ENCODE results near the gene SLC22A12. TPM values are rescaled to one million over a fixed set of nuclear protein-coding genes. Genes with fewer than 3 reads are reported as not detected.

SLC22A12 gene
- total and polyA plus RNA-seq, 2 donors (not counting 3 experiments of a cell fraction or from before 2014, with no cell fraction given), result not detected

DNA sequence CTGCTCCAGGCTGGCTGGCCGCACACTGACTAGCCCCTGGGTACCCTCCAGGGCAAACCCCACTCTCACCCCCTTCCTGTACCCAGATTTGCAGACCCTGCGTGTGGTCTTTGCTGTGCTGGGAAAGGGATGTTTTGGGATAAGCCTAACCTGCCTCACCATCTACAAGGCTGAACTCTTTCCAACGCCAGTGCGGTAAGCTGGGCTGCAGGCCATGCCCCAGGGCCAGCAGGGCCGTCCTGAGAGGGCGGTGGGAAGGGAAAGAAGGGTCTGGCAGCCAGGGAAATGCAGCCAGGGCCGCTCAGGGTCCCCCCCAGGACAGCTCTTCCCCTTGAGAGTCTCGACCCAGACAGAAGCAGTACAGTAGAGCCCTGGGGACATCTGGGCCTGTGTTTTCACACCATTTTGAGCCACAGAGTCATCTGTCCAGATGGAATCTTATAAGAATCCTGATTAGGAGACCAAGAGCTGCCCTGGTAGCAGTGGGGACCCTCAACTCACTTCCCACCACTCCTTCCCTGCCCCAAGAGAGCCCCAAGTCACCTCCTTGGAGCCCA, 22.4 kb upstream of the SLC22A12 start:
- no peak for DNase-seq (ENCODE audit: low read depth, low spot score)
- FAIRE-seq, result no peak
- no peak overlapping the region for H3K27ac ChIP-seq (ENCODE audit: insufficient read depth, low read depth, low read length)
- POLR2A ChIA-PET, result interaction anchor here (0.5 kb wide), 1 partner anchor 44 kb away, joined by 3 read pairs; no protein-coding TSS in a partner anchor
- H3K27me3 ChIP-seq (ENCODE audit: control insufficient read depth in 2 of 2, insufficient read depth in 2 of 2, low read length in 2 of 2), result no peaks in the 10 kb centered on the region
- H3K36me3 ChIP-seq (ENCODE audit: control insufficient read depth in 2 of 2, extremely low read depth in 1 of 2, insufficient read depth in 2 of 2, low read length in 2 of 2), result no peaks in the 10 kb centered on the region
- H3K4me1 ChIP-seq (ENCODE audit: control insufficient read depth, extremely low read depth, insufficient read depth, low read length), result no peaks in the 10 kb centered on the region
- H3K4me3 ChIP-seq (replicated peaks in 1 of 3; ENCODE audit: insufficient read depth in 1 of 3, low read depth in 1 of 3, low read length in 3 of 3), result no peak overlapping the region
- H3K9ac ChIP-seq (replicated peaks; ENCODE audit: extremely low read depth, insufficient read depth, low read length), result no peak overlapping the region
- CTCF ChIA-PET, result interaction anchor here (1.2 kb wide), 1 partner anchor 15 kb away, joined by 3 read pairs; no protein-coding TSS in a partner anchor
- intact Hi-C loops (cut with micrococcal nuclease) (loop anchor here (5.0 kb wide), 1 partner anchor 69 kb away; no protein-coding TSS in a partner anchor), dilution Hi-C loops (cut with MboI; ENCODE audit: extremely low pct_ligation_motif_present, low sequenced_read_pairs) (no loop called here)
- H3K79me2 ChIP-seq (ENCODE audit: control insufficient read depth, insufficient read depth, low read length), result no peaks in the 10 kb centered on the region
- no peaks in the 10 kb centered on the region for H3K9me3 ChIP-seq (replicated peaks; ENCODE audit: control insufficient read depth, insufficient read depth, low read length)
- H3K4me2 ChIP-seq (ENCODE audit: insufficient read depth, low read length), result no peak overlapping the region
- no peak overlapping the region for H2AFZ ChIP-seq (ENCODE audit: low read depth, low read length)
- H4K20me1 ChIP-seq (replicated peaks; ENCODE audit: control insufficient read depth, extremely low read depth, insufficient read depth, low read length), result no peaks in the 10 kb centered on the region
- no peaks in the 10 kb centered on the region for H3K9me1 ChIP-seq (replicated peaks; ENCODE audit: control insufficient read depth, extremely low read depth, insufficient read depth, low read length)
- TF ChIP-seq FOS (IDR thresholded peaks at IDR 0.05; ENCODE audit: borderline replicate concordance, insufficient read depth, low read length) (no peak), MYC (IDR thresholded peaks at IDR 0.05; ENCODE audit: low read depth, low read length) (no peak), GATA2 (IDR thresholded peaks at IDR 0.05; ENCODE audit: insufficient read depth, insufficient read length, low read depth, low read length) (no peak), POLR2A (IDR thresholded peaks at IDR 0.05; ENCODE audit: low read depth, low read length) (no peak), JUN (IDR thresholded peaks at IDR 0.05; ENCODE audit: borderline replicate concordance, insufficient read depth, insufficient read length, low read depth) (no peak)
- TF ChIP-seq, protein P1, sequence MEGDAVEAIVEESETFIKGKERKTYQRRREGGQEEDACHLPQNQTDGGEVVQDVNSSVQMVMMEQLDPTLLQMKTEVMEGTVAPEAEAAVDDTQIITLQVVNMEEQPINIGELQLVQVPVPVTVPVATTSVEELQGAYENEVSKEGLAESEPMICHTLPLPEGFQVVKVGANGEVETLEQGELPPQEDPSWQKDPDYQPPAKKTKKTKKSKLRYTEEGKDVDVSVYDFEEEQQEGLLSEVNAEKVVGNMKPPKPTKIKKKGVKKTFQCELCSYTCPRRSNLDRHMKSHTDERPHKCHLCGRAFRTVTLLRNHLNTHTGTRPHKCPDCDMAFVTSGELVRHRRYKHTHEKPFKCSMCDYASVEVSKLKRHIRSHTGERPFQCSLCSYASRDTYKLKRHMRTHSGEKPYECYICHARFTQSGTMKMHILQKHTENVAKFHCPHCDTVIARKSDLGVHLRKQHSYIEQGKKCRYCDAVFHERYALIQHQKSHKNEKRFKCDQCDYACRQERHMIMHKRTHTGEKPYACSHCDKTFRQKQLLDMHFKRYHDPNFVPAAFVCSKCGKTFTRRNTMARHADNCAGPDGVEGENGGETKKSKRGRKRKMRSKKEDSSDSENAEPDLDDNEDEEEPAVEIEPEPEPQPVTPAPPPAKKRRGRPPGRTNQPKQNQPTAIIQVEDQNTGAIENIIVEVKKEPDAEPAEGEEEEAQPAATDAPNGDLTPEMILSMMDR (IDR thresholded peaks at IDR 0.05; ENCODE audit: extremely low read depth in 1 of 2, insufficient read depth in 1 of 2, low read depth in 1 of 2, low read length in 2 of 2), result no peak
- TF ChIP-seq, protein P2, sequence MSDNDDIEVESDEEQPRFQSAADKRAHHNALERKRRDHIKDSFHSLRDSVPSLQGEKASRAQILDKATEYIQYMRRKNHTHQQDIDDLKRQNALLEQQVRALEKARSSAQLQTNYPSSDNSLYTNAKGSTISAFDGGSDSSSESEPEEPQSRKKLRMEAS (IDR thresholded peaks at IDR 0.05; ENCODE audit: insufficient read depth, insufficient read length), result no peak
- BruUV-seq (replicated peaks), result no TSS peak
